HG03442 (cell line): ENCODE data around the gene CCDC146.
"Not testable (repeated sequence)": the region's sequence is repeated elsewhere in the genome, so short reads cannot be mapped to it uniquely, and the experiment has no call there.

ENCODE experiments used
- ATAC-seq: cut with Tn5 transposase; IDR thresholded peaks from one replicate; pipeline ENCODE4 v1.9.1; 2021; ENCODE audit warnings: mild to moderate bottlenecking, moderate library complexity; ENCODE audit not compliant: unreplicated experiment

Gene CCDC146

GRCh38 chr7:77244222-77244934 is 122.0 kb downstream of the CCDC146 start:
- ATAC-seq, result no peak

- no peak for ATAC-seq
Measured at GRCh38 chr7:77245015-77245755, 122.8 kb downstream of the CCDC146 start.

- no peak for ATAC-seq
Measured at GRCh38 chr7:77246026-77246640, 123.7 kb downstream of the CCDC146 start.

DNA sequence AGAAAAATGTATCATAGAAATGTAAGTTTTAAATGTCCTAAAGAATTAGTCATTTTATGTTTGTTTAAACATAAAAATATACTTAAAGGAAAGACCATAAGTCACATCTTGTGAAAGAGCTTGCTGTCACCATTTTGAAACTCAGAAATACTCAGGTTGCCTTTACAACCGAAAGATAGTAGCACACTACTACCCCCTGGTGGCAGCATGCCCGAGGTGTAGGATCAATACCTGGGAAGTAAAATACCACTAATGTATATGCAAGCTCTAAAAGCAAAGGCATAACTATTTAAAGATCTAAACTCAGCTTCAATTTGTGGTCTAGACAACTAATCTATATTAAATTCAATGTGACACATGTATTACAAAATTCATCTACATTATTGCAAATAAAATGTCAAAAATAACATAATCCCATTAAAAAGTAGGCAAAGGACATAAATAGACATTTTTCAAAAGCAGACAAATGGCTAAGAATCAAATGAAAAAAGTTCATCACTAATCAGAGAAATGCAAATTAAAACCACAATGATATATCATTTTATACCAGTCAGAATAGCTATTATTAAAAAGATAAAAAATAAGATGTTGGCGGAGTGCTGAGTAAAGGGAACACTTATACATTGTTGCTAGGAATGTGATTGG is 124.9 kb downstream of the CCDC146 start:
- peak; percentile 78 for ATAC-seq

- no peak for ATAC-seq
Measured at GRCh38 chr7:77248154-77248553, 125.7 kb downstream of the CCDC146 start.

DNA sequence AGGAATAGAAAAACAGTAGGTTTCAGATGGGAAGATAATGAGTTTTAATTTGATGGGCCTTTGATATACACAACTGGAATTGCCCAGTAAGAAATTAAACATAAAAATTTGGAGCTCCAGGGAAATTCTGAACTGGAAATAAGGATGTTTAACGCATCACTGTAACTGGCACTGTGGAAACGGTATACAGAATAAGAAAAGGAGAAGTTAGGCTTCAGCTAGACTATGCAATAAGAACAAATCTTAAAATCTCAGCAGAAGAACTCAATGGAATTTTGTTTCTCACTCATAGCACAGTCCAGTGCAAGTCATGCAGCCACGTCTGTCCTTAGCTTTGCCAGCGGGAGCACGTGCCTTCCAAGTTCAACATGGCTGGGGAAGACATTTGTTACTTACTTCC is 130.1 kb downstream of the CCDC146 start:
- no peak for ATAC-seq

DNA sequence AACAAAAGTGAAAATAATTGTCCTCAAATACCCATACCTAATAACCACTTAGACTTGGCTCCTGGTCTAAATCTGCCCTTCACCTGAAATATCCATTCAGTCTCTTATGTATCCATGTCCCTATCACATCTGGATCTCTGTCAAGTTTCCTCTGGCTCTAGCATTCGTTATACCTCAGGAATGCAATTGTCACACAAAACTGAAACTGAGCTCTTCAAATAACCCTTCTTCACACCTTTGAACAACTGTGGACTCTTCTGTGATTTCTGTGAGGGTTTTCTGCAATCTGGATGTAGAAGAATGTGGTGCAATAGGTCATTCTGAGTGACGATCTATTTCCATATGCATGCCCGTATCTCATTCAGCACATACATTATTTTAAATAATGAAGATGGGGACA is 130.7 kb downstream of the CCDC146 start:
- ATAC-seq, result no peak

DNA sequence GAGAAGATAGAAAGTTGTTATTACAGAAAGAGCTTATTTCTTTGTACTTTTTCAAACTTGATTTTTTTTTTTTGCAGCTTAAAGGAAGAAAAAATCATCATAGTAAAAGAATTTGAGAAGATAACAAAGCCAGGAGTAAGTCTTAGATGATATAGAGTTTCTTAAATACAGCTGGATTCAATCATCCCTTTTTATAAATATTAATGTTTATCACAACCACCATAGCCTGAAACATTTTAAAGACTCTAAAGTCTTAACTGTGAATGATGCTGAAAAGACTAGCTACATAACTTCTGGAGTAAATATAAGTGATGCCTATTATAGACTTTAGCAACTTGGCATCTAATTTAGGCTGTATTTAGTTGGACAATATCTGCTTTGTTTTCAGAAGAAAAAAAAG is 132.0 kb downstream of the CCDC146 start:
- ATAC-seq, result no peak

- no peak for ATAC-seq
Measured at GRCh38 chr7:77254915-77255314, 132.5 kb downstream of the CCDC146 start.

- no peak for ATAC-seq
Measured at GRCh38 chr7:77258014-77258413, 135.6 kb downstream of the CCDC146 start.

DNA sequence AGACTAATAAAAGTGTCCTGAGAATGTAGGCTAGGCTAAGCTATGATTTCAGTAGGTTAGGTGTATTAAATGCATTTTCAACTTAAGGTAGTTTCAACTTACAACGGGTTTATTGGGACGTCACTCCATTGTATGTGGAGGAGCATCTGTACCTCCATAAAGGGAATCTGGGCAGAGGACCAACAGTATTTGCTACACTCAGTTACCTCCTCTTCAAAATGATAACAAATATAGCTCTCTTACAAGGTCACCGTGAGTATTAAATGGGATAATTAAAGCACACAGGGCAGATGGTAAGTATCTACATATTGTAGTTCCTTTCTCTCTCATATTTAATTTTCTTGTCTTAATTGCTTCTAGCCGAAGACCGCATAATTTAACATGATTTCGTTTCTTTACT is 136.2 kb downstream of the CCDC146 start:
- no peak for ATAC-seq

- ATAC-seq, result no peak
Measured at GRCh38 chr7:77262316-77262715, 139.9 kb downstream of the CCDC146 start.

GRCh38 chr7:77265666-77266065 is 143.3 kb downstream of the CCDC146 start:
- ATAC-seq, result no peak

GRCh38 chr7:77266291-77266794 is 143.9 kb downstream of the CCDC146 start:
- ATAC-seq, result peak; percentile 90

- peak; percentile 55 for ATAC-seq
Measured at GRCh38 chr7:77269360-77270093, 147.1 kb downstream of the CCDC146 start.

DNA sequence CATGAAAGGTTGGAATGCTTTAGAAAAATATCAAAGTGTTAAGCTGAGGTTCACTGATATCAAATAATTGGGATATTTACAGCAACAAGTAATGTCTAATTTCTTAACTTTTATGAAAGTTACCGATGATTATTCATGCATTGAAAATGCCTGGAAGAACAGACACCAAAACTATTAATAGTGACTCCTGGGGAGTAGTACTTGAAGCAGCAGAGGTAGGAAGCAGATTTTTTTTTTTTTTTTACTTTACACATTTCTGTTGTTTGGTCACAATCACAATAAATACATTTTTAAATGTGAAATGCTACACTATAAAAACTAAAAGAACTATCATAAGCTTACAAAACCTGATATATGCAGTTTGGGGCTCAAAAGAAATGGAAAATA is 147.7 kb downstream of the CCDC146 start:
- ATAC-seq, result no peak

DNA sequence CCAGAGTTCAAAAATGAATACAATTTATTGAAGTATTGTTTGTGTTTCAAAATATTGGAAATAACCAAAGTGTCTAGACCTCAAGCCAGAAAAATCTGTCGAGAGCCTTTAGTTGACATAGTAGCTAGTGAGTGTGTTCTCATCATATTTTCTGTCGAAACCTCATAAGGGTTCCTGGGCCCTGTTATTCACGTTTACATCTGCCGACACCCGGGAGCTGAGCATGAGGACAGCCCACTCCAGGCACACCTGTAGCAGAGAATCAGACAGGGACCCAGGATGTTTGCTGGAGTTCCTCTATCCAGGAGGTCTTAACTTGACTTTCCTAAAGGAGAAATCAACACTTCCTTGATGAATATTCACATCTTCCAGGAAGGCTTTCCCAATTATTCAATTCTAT is 149.4 kb downstream of the CCDC146 start:
- ATAC-seq, result no peak

- not testable (repeated sequence) for ATAC-seq
Measured at GRCh38 chr7:77275663-77276062, 153.2 kb downstream of the CCDC146 start.

DNA sequence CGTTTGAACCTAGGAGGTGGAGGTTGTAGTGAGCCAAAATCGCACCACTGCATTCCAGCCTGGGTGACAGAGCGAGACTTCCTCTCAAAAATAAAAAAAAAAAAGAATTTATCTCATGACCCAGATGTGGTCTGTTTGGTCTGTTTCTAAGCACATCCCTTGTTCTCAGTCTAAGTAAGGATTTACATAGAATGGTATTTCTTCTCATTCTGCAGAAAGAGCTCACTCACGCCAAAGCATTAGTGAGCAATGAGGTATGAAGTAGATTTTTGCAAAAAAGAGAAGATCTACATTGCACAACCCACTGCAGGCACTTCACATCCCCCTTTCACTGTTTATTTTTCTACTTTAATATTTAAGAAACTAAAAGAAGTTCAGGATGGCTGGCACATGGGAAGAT is 153.7 kb downstream of the CCDC146 start:
- ATAC-seq, result no peak

GRCh38 chr7:77281780-77282478 is 159.5 kb downstream of the CCDC146 start:
- ATAC-seq, result no peak
